ENCODE measurements around the gene TPRG1.
A peak's percentile ranks its signal among the peaks of the same experiment; 100 is the strongest.
"Not testable (repeated sequence)": the region's sequence is repeated elsewhere in the genome, so short reads cannot be mapped to it uniquely, and the experiment has no call there.

Gene TPRG1

GRCh38 chr3:189320511-189320910, 148.7 kb downstream of the TPRG1 start:
- DNase-seq = no peak

GRCh38 chr3:189322339-189322738, 150.6 kb downstream of the TPRG1 start:
- no peak for DNase-seq

GRCh38 chr3:189324538-189325138, 152.9 kb downstream of the TPRG1 start:
- peak; percentile 87 for DNase-seq

GRCh38 chr3:189325454-189325853, 153.7 kb downstream of the TPRG1 start:
- peak; percentile 65 for DNase-seq

- DNase-seq = not testable (repeated sequence)
Observed at GRCh38 chr3:189329630-189330029, 157.9 kb downstream of the TPRG1 start.

- DNase-seq = no peak
Observed at GRCh38 chr3:189330066-189330465, 158.3 kb downstream of the TPRG1 start.

- DNase-seq = no peak
Observed at GRCh38 chr3:189331002-189331418, 159.2 kb downstream of the TPRG1 start.

GRCh38 chr3:189334064-189334920, 162.5 kb downstream of the TPRG1 start:
- DNase-seq = peak; percentile 24

- DNase-seq = no peak
Observed at GRCh38 chr3:189337673-189338091, 165.9 kb downstream of the TPRG1 start.

- no peak for DNase-seq
Observed at GRCh38 chr3:189338366-189338765, 166.6 kb downstream of the TPRG1 start.

GRCh38 chr3:189339996-189340395, 168.2 kb downstream of the TPRG1 start:
- no peak for DNase-seq

- DNase-seq = no peak
Observed at GRCh38 chr3:189340680-189341460, 169.1 kb downstream of the TPRG1 start.

- DNase-seq = no peak
Observed at GRCh38 chr3:189342811-189343210, 171.0 kb downstream of the TPRG1 start.

- no peak for DNase-seq
Observed at GRCh38 chr3:189344996-189345395, 173.2 kb downstream of the TPRG1 start.

GRCh38 chr3:189349772-189350171, 178.0 kb downstream of the TPRG1 start:
- peak; percentile 29 for DNase-seq

- no peak for DNase-seq
Observed at GRCh38 chr3:189353318-189353965, 181.7 kb downstream of the TPRG1 start.

- DNase-seq = no peak
Observed at GRCh38 chr3:189353988-189354889, 182.5 kb downstream of the TPRG1 start.

- DNase-seq = no peak
Observed at GRCh38 chr3:189355115-189355480, 183.3 kb downstream of the TPRG1 start.

- peak; percentile 84 for DNase-seq
Observed at GRCh38 chr3:189355481-189356201, 183.9 kb downstream of the TPRG1 start.

GRCh38 chr3:189360291-189360690, 188.5 kb downstream of the TPRG1 start:
- DNase-seq = no peak

Measured in NCI-H226 (cell line).